HepG2 (cell line): ENCODE results near the gene PHACTR1. TPM values are rescaled to one million over a fixed set of nuclear protein-coding genes. Genes with fewer than 3 reads are reported as not detected.

Source experiments
- ATAC-seq: fragments of 200-7000 bp; cut with Tn5 transposase; 3 replicates; pipeline ENCODE4 v1.9.1; 2020; ENCODE audit warnings: mild to moderate bottlenecking, moderate library complexity
- BruUV-seq: library from RNA; stranded (reverse); fragments of 400-500 nt; replicated peaks from 2 replicates; lab custom pipeline; 2021; lab: Mats Ljungman, UMichigan
- CTCF ChIA-PET: fragments of 300-600 bp; formaldehyde crosslinking; extraction: SDS; loops from one replicate; lab custom pipeline; 2021; ENCODE audit warnings: low total read pairs, inconsistent platforms, low intra/inter-chr PET ratio; lab: Yijun Ruan, JAX
- POLR2A ChIA-PET: fragments of 350-600 bp; sonication (Branson Sonifier 250); formaldehyde crosslinking; loops from one replicate; lab custom pipeline; 2020; ENCODE audit warnings: antibody characterized with exemption, inconsistent platforms; lab: Yijun Ruan, JAX
- DNase-seq: peaks from one replicate; pipeline ENCODE4 v3.0.0-alpha.2; 2015; ENCODE audit warnings: low spot score
- FAIRE-seq: peaks from 3 replicates; lab custom pipeline; 2011; peaks lifted over from hg19 to GRCh38; lab: Jason Lieb, UNC
- H2AFZ ChIP-seq: one replicate; pipeline ENCODE4 v1.6.1; 2011; ENCODE audit warnings: low read length, inconsistent platforms
- H3K27ac ChIP-seq: fragments of 300-600 bp; 3 replicates; pipeline ENCODE4 v1.8.0; 2011; ENCODE audit warnings: mixed run types, mild to moderate bottlenecking, mixed read lengths, low read length, inconsistent platforms; ENCODE audit not compliant: insufficient read depth; ENCODE audit errors: extremely low read length
- H3K27me3 ChIP-seq, 2 experiments: fragments of 200-600 bp in 1 of 2; 2 replicates in 1 of 2; 3 replicates in 1 of 2; pipeline versions ENCODE4 v1.6.0 to v1.8.0; 2011; ENCODE audit warnings: low read length in 2 of 2, mild to moderate bottlenecking in 2 of 2, moderate library complexity in 2 of 2, inconsistent platforms in 1 of 2; ENCODE audit not compliant: insufficient read depth in 2 of 2, control insufficient read depth in 1 of 2
- H3K36me3 ChIP-seq, 2 experiments: fragments of 200-600 bp in 1 of 2; replicated peaks in 1 of 2; 2 replicates in 1 of 2; 3 replicates in 1 of 2; pipeline versions ENCODE4 v1.5.1 to v1.8.0; 2011; ENCODE audit warnings: low read length in 2 of 2, inconsistent platforms in 1 of 2; ENCODE audit not compliant: insufficient read depth in 2 of 2, control insufficient read depth in 1 of 2
- H3K4me1 ChIP-seq: 2 replicates; pipeline ENCODE4 v1.5.1; 2012; ENCODE audit warnings: low read length, inconsistent platforms; ENCODE audit not compliant: insufficient read depth
- H3K4me2 ChIP-seq: 2 replicates; pipeline ENCODE4 v1.6.0; 2011; ENCODE audit warnings: low read depth, low read length, inconsistent platforms
- H3K4me3 ChIP-seq, 3 experiments: fragments of 200-600 bp in 1 of 3; sonication (generic), shearing (Covaris generic) in 1 of 3; replicated peaks in 1 of 3; 2 replicates each; pipeline ENCODE4 v1.5.1; 2011 to 2016; ENCODE audit warnings: low read length in 3 of 3, inconsistent platforms in 2 of 3, low read depth in 2 of 3, mild to moderate bottlenecking in 2 of 3, control low read depth in 1 of 3, mixed read lengths in 1 of 3; ENCODE audit not compliant: insufficient read depth in 1 of 3
- H3K79me2 ChIP-seq: one replicate; pipeline ENCODE4 v1.6.1; 2011; ENCODE audit warnings: low read length, inconsistent platforms; ENCODE audit not compliant: insufficient read depth
- H3K9ac ChIP-seq: 2 replicates; pipeline ENCODE4 v1.6.0; 2011; ENCODE audit warnings: mild to moderate bottlenecking, low read depth, low read length, inconsistent platforms; ENCODE audit not compliant: insufficient read depth
- H3K9me3 ChIP-seq: 2 replicates; pipeline ENCODE4 v1.5.1; 2012; ENCODE audit warnings: mild to moderate bottlenecking, low read length
- H4K20me1 ChIP-seq: 2 replicates; pipeline ENCODE4 v1.6.0; 2011; ENCODE audit warnings: inconsistent platforms, mild to moderate bottlenecking, low read length, moderate library complexity; ENCODE audit not compliant: insufficient read depth
- AHR ChIP-seq: IDR thresholded peaks from 2 replicates; pipeline ENCODE4 v1.6.1; 2018; ENCODE audit warnings: missing genetic modification reagents, missing compliant biosample characterization
- CEBPB ChIP-seq: IDR thresholded peaks from 2 replicates; pipeline ENCODE4 v1.6.1; 2011; ENCODE audit warnings: low read depth, low read length, improper control_type of control experiment, borderline replicate concordance
- HOXA9 ChIP-seq: sonication (generic); formaldehyde crosslinking; IDR thresholded peaks from 2 replicates; pipeline ENCODE4 v1.8.1; 2022; ENCODE audit warnings: missing genetic modification reagents, mild to moderate bottlenecking, moderate library complexity, borderline replicate concordance
- KAT8 ChIP-seq: IDR thresholded peaks from 2 replicates; pipeline ENCODE4 v1.6.1; 2016; ENCODE audit warnings: missing genetic modification reagents, missing compliant biosample characterization
- LRRFIP1 ChIP-seq: sonication (generic); formaldehyde crosslinking; conservative IDR thresholded peaks from 2 replicates; pipeline ENCODE4 v1.4.0; 2020; ENCODE audit warnings: missing genetic modification reagents
- PHF5A ChIP-seq: IDR thresholded peaks from one replicate; pipeline ENCODE4 v1.6.1; 2018; ENCODE audit warnings: low read depth, missing genetic modification reagents; ENCODE audit not compliant: unreplicated experiment
- TBX3 ChIP-seq: fragments of 450-650 bp; IDR thresholded peaks from 2 replicates; pipeline ENCODE4 v1.6.1; 2017; ENCODE audit warnings: antibody characterized with exemption, mild to moderate bottlenecking, inconsistent platforms, borderline replicate concordance
- ZBTB26 ChIP-seq: IDR thresholded peaks from 2 replicates; pipeline ENCODE4 v1.6.1; 2016; ENCODE audit warnings: missing compliant biosample characterization, missing genetic modification reagents, borderline replicate concordance
- ZBTB33 ChIP-seq: sonication (generic); formaldehyde crosslinking; IDR thresholded peaks from 2 replicates; pipeline ENCODE4 v1.4.0; 2020; ENCODE audit warnings: missing genetic modification reagents
- ZNF224 ChIP-seq: sonication (generic); formaldehyde crosslinking; IDR thresholded peaks from 2 replicates; pipeline ENCODE4 v1.5.0; 2020; ENCODE audit warnings: mild to moderate bottlenecking, missing genetic modification reagents
- ZNF512B ChIP-seq: sonication (generic); formaldehyde crosslinking; IDR thresholded peaks from 2 replicates; pipeline ENCODE4 v1.5.1; 2020; ENCODE audit warnings: missing genetic modification reagents, mild to moderate bottlenecking, borderline replicate concordance
- ZNF704 ChIP-seq: sonication (generic); formaldehyde crosslinking; IDR thresholded peaks from 2 replicates; pipeline ENCODE4 v1.8.1; 2023; ENCODE audit warnings: mild to moderate bottlenecking, inconsistent platforms, moderate library complexity, missing genetic modification reagents, borderline replicate concordance
- ZSCAN12 ChIP-seq: sonication (generic); formaldehyde crosslinking; IDR thresholded peaks from 2 replicates; pipeline ENCODE4 v1.9.0; 2021; ENCODE audit warnings: mild to moderate bottlenecking, missing genetic modification reagents
- WGBS: methylation state at CpG from one replicate; pipeline ENCODE4 v1.1.6; 2017; ENCODE audit warnings: low lambda C conversion rate; 5-methylcytosine and 5-hydroxymethylcytosine counted together
- in situ Hi-C: cut with HindIII; loops from 2 replicates; pipeline ENCODE4 v1.10.0; 2017; ENCODE audit warnings: low pct_unique_long_range_greater_than_20kb; ENCODE audit not compliant: extremely low pct_ligation_motif_present
- intact Hi-C: fragments of 100-400 bp; cut with micrococcal nuclease; formaldehyde crosslinking; loops from one replicate; pipeline ENCODE4 v1.10.0; 2022; ENCODE audit not compliant: unreplicated experiment
- polyA plus RNA-seq, 8 experiments: library from polyadenylated mRNA; depleted of rRNA in 3 of 8; stranded (reverse) in 7 of 8; unstranded in 1 of 8; fragments of >200 nt; fragmentation: Illumina TruSeq in 4 of 8; extraction: Trizol in 4 of 8; gene quantifications; 2 replicates each; pipeline versions ENCODE4 v1.2.1 to v1.2.3, GENCODE V29; 2011 to 2016; ENCODE audit warnings: low read depth in 4 of 8, missing spikeins in 1 of 8, mixed read lengths in 1 of 8; ENCODE audit not compliant: insufficient read depth in 1 of 8
- total RNA-seq, 5 experiments: library from RNA; depleted of rRNA; stranded (reverse); fragments of >200 nt; fragmentation: Illumina TruSeq; extraction: Trizol; gene quantifications; 2 replicates each; pipeline ENCODE4 v1.2.3, GENCODE V29; 2016; ENCODE audit warnings: low read depth in 1 of 5

PHACTR1 gene
- total and polyA plus RNA-seq, 2 of the 13 experiments (the other 11 are each of a cell fraction or from before 2014, with no cell fraction given) = 0.09 TPM; not detected in 1

GRCh38 chr6:13273931-13274706, 557.6 kb downstream of the PHACTR1 start:
- Histone ChIP-seq H3K4me2 (no peak overlapping the region), H4K20me1 (no peaks in the 10 kb centered on the region), H3K4me1 (peaks cover 5% of the 10 kb centered on the region), H3K9ac (no peak overlapping the region), H2AFZ (no peak overlapping the region), H3K36me3 (no peaks in the 10 kb centered on the region), H3K9me3 (no peaks in the 10 kb centered on the region), H3K27me3 (no peaks in the 10 kb centered on the region), H3K4me3 (no peak overlapping the region), H3K79me2 (no peaks in the 10 kb centered on the region), H3K27ac (no peak overlapping the region)
- FAIRE-seq = no peak
- no peak for ATAC-seq
- BruUV-seq = no TSS peak
- POLR2A ChIA-PET = no interaction called here
- intact Hi-C loops (loop anchor here (5.0 kb wide), 1 partner anchor 47 kb away; no protein-coding TSS in a partner anchor), in situ Hi-C loops (no loop called here)
- WGBS = 74% methylated on average over 21 of the region's 21 CpGs
- DNase-seq = no peak
- CTCF ChIA-PET = no interaction called here
- TF ChIP-seq CEBPB = no peak
- TF ChIP-seq ZBTB33 = no peak
- no peak for TF ChIP-seq HOXA9 (CRISPR knock-in tag)
- no peak for TF ChIP-seq PHF5A
- no peak for TF ChIP-seq ZSCAN12
- no peak for TF ChIP-seq ZNF224 (CRISPR knock-in tag)
- no peak for TF ChIP-seq LRRFIP1
- TF ChIP-seq ZBTB26 = no peak
- TF ChIP-seq TBX3 = no peak
- no peak for TF ChIP-seq KAT8 (CRISPR knock-in tag)
- TF ChIP-seq AHR (CRISPR knock-in tag) = no peak
- no peak for TF ChIP-seq ZNF512B (CRISPR knock-in tag)
- no peak for TF ChIP-seq ZNF704 (CRISPR knock-in tag)
